ENCODE measurements around the gene ARHGAP44. TPM values are rescaled to one million over a fixed set of nuclear protein-coding genes. Genes with fewer than 3 reads are reported as not detected.

The ARHGAP44 gene
- polyA plus RNA-seq, 3 donors = 2.2 to 5.1 (median 2.8) TPM

DNA sequence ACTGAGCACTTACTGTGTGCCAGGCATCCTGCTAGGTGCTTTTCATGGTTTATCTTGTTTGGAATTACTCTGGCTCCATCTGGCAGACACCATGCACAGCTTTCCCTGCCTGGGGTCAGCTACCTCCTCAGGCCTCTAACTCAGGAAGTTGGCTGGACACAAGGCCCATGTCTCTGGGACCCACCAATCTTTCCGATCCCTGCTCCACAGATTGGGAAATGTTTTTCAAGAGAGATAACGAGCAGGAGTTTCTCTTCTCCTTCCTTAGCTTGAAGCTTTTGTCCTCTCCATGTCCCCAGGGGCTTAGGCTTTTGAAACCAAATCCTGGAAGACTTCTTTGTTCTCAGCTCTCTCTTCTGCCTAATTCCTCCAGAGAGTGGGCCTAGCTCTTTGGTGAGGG lies 240.0 kb downstream of the ARHGAP44 start:
- WGBS, 3 donors = 56 to 63% (median 63%) methylated on average over 2 of the region's 2 CpGs
- H3K27ac ChIP-seq (ENCODE audit: low read depth, low read length) = no peak overlapping the region

DNA sequence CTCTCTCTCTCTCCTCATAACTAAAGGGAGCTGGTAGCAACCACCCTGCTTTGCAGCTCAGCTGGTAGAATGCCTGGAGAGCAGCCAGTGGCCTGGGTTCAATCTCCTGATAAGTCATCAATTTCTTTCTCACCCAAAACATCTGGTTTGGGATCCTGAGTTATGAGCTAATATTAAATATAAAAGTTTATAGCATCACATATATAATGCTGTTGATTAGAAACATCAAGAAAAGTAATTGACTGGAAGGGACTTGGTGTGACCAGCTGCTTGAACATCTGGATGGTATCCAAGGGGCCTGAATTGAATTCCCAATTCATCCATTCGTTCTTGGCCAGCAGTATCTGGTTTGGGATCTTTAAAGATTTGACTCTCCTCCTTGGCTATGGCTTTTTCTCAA lies 240.8 kb downstream of the ARHGAP44 start:
- WGBS, 3 donors = 51 to 71% (median 63%) methylated on average over 1 of the region's 1 CpG
- H3K27ac ChIP-seq (ENCODE audit: low read depth, low read length) = no peak overlapping the region

DNA sequence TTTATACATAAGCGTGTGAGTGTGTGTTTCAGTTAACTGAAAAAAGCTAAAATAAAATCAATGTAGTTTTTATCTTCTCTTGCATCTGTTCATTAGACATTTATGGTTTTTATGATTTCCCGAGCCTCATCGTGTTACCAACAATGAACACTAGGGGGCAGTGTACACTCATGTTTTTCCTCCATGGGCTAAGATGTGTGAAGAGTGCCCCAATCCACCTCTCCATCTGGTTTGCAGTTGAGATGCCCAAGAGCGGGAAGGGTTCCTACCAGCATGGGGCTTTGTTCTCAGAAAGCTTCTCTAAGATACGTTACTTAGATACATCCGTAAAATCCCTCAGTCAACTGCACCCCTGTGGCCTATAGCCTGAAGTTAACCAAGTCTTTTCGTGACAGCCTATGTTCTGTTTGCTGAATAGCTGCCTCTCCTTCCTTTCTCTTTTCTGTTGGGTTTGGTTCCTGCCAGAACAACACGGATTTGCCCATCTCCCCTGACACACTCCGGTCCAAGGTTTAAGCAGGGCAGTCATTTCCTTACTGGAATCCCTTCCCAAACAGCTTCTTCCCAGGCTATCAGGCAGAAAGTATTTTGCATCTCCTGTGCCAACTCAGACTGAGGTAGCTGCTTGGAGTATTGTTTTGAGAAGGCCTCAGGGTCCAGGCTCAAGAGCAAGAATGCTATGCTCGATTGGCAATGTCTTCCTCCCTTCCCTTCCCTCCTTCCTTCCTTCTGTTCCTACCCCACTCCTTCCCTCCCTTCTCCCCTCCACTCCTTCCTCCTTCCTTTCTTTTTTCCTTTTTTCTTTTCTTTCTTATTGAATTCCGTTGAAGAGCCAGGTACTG lies 241.4 kb downstream of the ARHGAP44 start:
- 52 to 56% (median 56%) methylated on average over 11 of the region's 11 CpGs for WGBS, 3 donors
- no peak overlapping the region for H3K27ac ChIP-seq (ENCODE audit: low read depth, low read length)

DNA sequence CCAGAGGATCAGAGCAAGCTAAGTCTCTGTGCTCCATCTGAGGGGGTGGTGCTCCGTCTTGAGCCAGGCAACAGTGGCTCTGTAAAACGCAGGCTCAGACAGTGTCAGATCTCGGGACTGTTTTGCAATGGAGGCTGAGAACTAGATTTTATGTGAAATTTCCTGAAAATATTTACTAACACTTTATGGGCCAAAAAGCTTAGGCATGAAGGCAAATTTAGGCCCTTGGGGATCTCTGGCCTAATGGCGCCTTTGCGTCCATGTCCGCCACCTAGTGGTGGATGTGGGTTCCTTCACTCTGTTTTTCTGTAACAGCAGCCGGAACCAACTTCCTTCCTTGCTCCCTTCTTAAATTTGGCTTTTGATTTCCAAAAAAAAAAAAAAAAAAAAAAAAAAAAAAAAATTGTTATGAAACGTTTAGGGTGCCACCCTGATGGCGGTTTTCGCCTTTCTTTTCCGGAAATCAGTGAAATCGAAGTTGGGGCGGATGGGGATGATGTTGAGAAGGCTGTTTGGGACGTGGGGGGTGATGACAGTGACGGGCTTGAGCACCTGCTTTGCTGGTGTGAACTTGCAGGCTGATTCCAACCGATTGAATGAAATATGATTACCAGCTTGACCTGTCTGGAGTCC lies 242.5 kb downstream of the ARHGAP44 start:
- 31 to 43% (median 35%) methylated on average over 16 of the region's 16 CpGs for WGBS, 3 donors
- no peak overlapping the region for H3K27ac ChIP-seq (ENCODE audit: low read depth, low read length)

DNA sequence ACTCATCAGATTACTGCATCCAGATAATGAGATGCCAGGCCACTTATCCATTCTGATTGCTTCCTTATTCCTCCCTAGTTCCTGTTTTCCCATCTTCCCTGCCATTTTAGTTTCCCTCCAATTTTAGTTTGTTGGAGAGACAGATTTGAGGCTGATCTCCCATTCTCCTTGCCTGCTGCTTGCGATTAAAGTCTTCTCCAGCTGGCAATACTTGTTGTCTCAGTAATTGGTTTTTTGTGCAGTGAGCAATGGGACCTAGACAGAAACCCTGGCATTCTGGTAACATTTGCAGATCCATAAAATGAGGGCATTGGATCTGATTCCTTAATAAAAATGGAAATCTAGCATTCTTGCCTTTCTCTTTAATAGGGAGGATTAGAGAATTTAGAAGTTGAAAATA lies 246.1 kb downstream of the ARHGAP44 start:
- H3K27ac ChIP-seq (ENCODE audit: low read depth, low read length) = no peak overlapping the region
- 80 to 93% (median 92%) methylated on average over 1 of the region's 1 CpG for WGBS, 3 donors

DNA sequence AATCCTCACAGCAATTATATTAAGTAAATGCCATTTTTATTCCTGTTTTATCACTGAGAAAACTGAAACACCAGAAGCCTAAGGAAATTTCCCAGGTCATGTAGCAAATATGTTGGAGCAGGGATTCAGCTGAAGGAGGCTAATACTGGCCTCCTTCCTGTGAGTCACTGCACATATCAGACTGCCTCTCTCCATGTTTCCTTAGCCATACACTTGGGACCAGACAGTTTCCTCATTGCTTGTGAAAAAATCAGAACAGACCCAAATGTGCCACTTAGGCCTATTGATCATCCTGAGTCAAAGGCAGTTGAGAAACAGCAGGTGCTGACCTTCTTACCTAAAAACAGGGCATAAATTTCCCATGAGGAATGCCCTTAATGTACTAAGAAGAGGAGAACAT lies 247.5 kb downstream of the ARHGAP44 start:
- H3K27ac ChIP-seq (ENCODE audit: low read depth, low read length) = no peak overlapping the region

DNA sequence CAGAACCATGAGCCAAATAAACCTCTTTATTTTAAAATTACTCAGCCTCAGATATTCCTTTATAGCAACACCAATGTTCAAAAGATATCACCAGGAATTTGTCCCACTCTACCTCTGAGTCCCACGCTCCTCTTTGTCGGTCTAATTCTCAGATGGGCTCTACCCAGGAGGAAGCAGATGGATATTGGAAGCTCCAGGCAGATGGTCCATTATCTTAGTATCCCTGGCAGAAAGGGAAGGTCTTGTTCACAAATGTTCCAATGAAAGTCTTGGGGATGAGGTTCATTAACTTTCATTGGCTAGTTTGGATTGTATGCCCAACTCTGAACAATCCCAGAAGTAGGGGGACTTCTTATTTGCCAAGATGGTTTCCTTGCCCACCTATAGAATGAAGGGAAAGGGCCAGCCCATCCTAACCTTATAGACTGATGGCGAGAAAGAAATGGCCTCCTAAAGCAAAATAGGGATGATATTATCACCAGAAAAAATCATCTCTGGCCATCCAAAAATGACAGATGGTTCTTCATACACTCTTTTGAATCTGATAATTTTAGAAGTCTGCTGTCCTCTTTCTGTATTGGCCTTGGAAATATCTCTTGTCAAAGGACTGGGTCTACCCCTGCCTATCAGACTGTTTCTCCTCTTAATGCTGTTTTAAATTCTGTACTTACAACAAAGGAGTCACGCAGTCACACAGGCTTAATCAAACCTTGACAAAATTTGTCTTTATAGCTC lies 249.8 kb downstream of the ARHGAP44 start:
- 92 to 94% (median 93%) methylated on average over 4 of the region's 4 CpGs for WGBS, 3 donors

More for the DNA sequence above, 249.8 kb downstream of the ARHGAP44 start:
- no peak overlapping the region for H3K27ac ChIP-seq (ENCODE audit: low read depth, low read length)

Other genes starting within 250 kb of the ARHGAP44 start
- 1 to 10 TPM in 1 of 3 donors, under 1 TPM in 2; 0.15 to 1.5 (median 0.64) TPM for gene MYOCD, start 123.6 kb upstream of the ARHGAP44 start, polyA plus RNA-seq
- 10 to 100 TPM; 20.2 to 44.0 (median 25.7) TPM for gene ELAC2, start 228.5 kb downstream of the ARHGAP44 start, polyA plus RNA-seq